ENCODE results near the gene CCDC146.
"Not testable (repeated sequence)": the region's sequence is repeated elsewhere in the genome, so short reads cannot be mapped to it uniquely, and the experiment has no call there.

CCDC146 gene

GRCh38 chr7:77244222-77244934 lies 122.0 kb downstream of the CCDC146 start:
- DNase-seq, result no peak

- no peak for DNase-seq
Observed at GRCh38 chr7:77245015-77245755, 122.8 kb downstream of the CCDC146 start.

- DNase-seq, result no peak
Observed at GRCh38 chr7:77246026-77246640, 123.7 kb downstream of the CCDC146 start.

GRCh38 chr7:77247206-77247850 lies 124.9 kb downstream of the CCDC146 start:
- peak in 27 of 56 donors; percentile 2 to 68 (median 21) for DNase-seq

GRCh38 chr7:77248154-77248553 lies 125.7 kb downstream of the CCDC146 start:
- DNase-seq, result no peak

- no peak for DNase-seq
Observed at GRCh38 chr7:77252506-77252905, 130.1 kb downstream of the CCDC146 start.

GRCh38 chr7:77253151-77253550 lies 130.7 kb downstream of the CCDC146 start:
- DNase-seq, result no peak

GRCh38 chr7:77254429-77254828 lies 132.0 kb downstream of the CCDC146 start:
- DNase-seq, result no peak

GRCh38 chr7:77254915-77255314 lies 132.5 kb downstream of the CCDC146 start:
- no peak for DNase-seq

GRCh38 chr7:77258014-77258413 lies 135.6 kb downstream of the CCDC146 start:
- no peak for DNase-seq

- no peak for DNase-seq
Observed at GRCh38 chr7:77258593-77258992, 136.2 kb downstream of the CCDC146 start.

GRCh38 chr7:77262316-77262715 lies 139.9 kb downstream of the CCDC146 start:
- DNase-seq, result no peak

- DNase-seq, result no peak
Observed at GRCh38 chr7:77265666-77266065, 143.3 kb downstream of the CCDC146 start.

GRCh38 chr7:77266291-77266794 lies 143.9 kb downstream of the CCDC146 start:
- no peak for DNase-seq

- peak in 2 of 56 donors; percentile 5 to 7 for DNase-seq
Observed at GRCh38 chr7:77269360-77270093, 147.1 kb downstream of the CCDC146 start.

- no peak for DNase-seq
Observed at GRCh38 chr7:77270094-77270480, 147.7 kb downstream of the CCDC146 start.

GRCh38 chr7:77271766-77272165 lies 149.4 kb downstream of the CCDC146 start:
- no peak for DNase-seq

GRCh38 chr7:77275663-77276062 lies 153.2 kb downstream of the CCDC146 start:
- not testable (repeated sequence) for DNase-seq

- DNase-seq, result no peak
Observed at GRCh38 chr7:77276120-77276519, 153.7 kb downstream of the CCDC146 start.

- DNase-seq, result no peak
Observed at GRCh38 chr7:77281780-77282478, 159.5 kb downstream of the CCDC146 start.
